ENCODE measurements around the gene ASPHD1. TPM values are rescaled to one million over a fixed set of nuclear protein-coding genes. Genes with fewer than 3 reads are reported as not detected.

ASPHD1 gene
- total RNA-seq, 1 donor from 2014 or later = 1.6 TPM

GRCh38 chr16:29915590-29916247 is 15.4 kb downstream of the ASPHD1 start:
- Histone ChIP-seq H3K27me3 (ENCODE audit: low read depth) (no peaks in the 10 kb centered on the region), H3K9me3 (no peaks in the 10 kb centered on the region), H3K36me3 (peaks cover 61% of the 10 kb centered on the region), H3K4me1 (no peaks in the 10 kb centered on the region), H3K4me3 (no peak overlapping the region), H3K27ac (no peak overlapping the region)
- intact Hi-C loops (cut with DNase I) = no loop called here
- DNase-seq (no peak), ATAC-seq (no peak)
- TF ChIP-seq CTCF (IDR thresholded peaks at IDR 0.05) = no peak

- peaks cover 74% of the 10 kb centered on the region for H3K36me3 ChIP-seq
- no peak for TF ChIP-seq CTCF (IDR thresholded peaks at IDR 0.05)
- ATAC-seq = no peak
- no peak for DNase-seq
- H3K27ac ChIP-seq = no peak overlapping the region
- H3K4me3 ChIP-seq = no peak overlapping the region
- intact Hi-C loops (cut with DNase I) = no loop called here
- H3K9me3 ChIP-seq = no peaks in the 10 kb centered on the region
- H3K4me1 ChIP-seq = no peaks in the 10 kb centered on the region
- no peaks in the 10 kb centered on the region for H3K27me3 ChIP-seq (ENCODE audit: low read depth)
Measured at GRCh38 chr16:29916979-29917378, 16.7 kb downstream of the ASPHD1 start.

- ATAC-seq (no peak), DNase-seq (no peak)
- H3K4me3 ChIP-seq = no peak overlapping the region
- intact Hi-C loops (cut with DNase I) = no loop called here
- peaks cover 14% of the 10 kb centered on the region for H3K4me1 ChIP-seq
- no peak for TF ChIP-seq CTCF (IDR thresholded peaks at IDR 0.05)
- H3K27me3 ChIP-seq (ENCODE audit: low read depth) = no peaks in the 10 kb centered on the region
- H3K27ac ChIP-seq = no peak overlapping the region
- H3K36me3 ChIP-seq = peaks cover 71% of the 10 kb centered on the region
- no peaks in the 10 kb centered on the region for H3K9me3 ChIP-seq
Measured at GRCh38 chr16:29920288-29921033, 20.2 kb downstream of the ASPHD1 start.

GRCh38 chr16:29921034-29921385 is 20.7 kb downstream of the ASPHD1 start:
- Histone ChIP-seq H3K27me3 (ENCODE audit: low read depth) (no peaks in the 10 kb centered on the region), H3K36me3 (peaks cover 70% of the 10 kb centered on the region), H3K4me3 (no peak overlapping the region), H3K4me1 (peaks cover 14% of the 10 kb centered on the region), H3K27ac (no peak overlapping the region), H3K9me3 (no peaks in the 10 kb centered on the region)
- ATAC-seq = no peak
- intact Hi-C loops (cut with DNase I) = no loop called here
- no peak for DNase-seq
- no peak for TF ChIP-seq CTCF (IDR thresholded peaks at IDR 0.05)

- DNase-seq (no peak), ATAC-seq (no peak)
- H3K4me3 ChIP-seq = no peak overlapping the region
- intact Hi-C loops (cut with DNase I) = no loop called here
- H3K9me3 ChIP-seq = no peaks in the 10 kb centered on the region
- H3K27me3 ChIP-seq (ENCODE audit: low read depth) = no peaks in the 10 kb centered on the region
- no peak overlapping the region for H3K27ac ChIP-seq
- peaks cover 59% of the 10 kb centered on the region for H3K36me3 ChIP-seq
- H3K4me1 ChIP-seq = peaks cover 23% of the 10 kb centered on the region
- no peak for TF ChIP-seq CTCF (IDR thresholded peaks at IDR 0.05)
Measured at GRCh38 chr16:29922326-29922725, 22.0 kb downstream of the ASPHD1 start.

All from lower lobe of right lung (tissue), 2 donors.